PC-3 (cell line): ENCODE data around the gene SENP3. TPM values are rescaled to one million over a fixed set of nuclear protein-coding genes. Genes with fewer than 3 reads are reported as not detected.

Experiments
- ATAC-seq: fragments of 200-7000 bp; cut with Tn5 transposase; 2 replicates; pipeline ENCODE4 v1.9.1; 2020; ENCODE audit warnings: mild to moderate bottlenecking, moderate library complexity
- BruUV-seq: library from RNA; stranded (reverse); fragments of 400-500 nt; replicated peaks from 2 replicates; lab custom pipeline; 2021; lab: Mats Ljungman, UMichigan
- CTCF ChIA-PET: fragments of 300-600 bp; sonication (Branson Sonifier 250); formaldehyde crosslinking; loops from one replicate; lab custom pipeline; 2022; ENCODE audit warnings: antibody characterized with exemption; lab: Charles Lee
- POLR2A ChIA-PET: fragments of 300-600 bp; sonication (Branson Sonifier 250); formaldehyde crosslinking; loops from one replicate; lab custom pipeline; 2022; ENCODE audit warnings: antibody characterized with exemption; ENCODE audit not compliant: unreplicated experiment; lab: Charles Lee
- DNase-seq: peaks from one replicate; pipeline ENCODE4 v3.0.0-alpha.2; 2015
- H2AFZ ChIP-seq: fragments of 300-600 bp; sonication (generic); 2 replicates; pipeline ENCODE4 v1.6.0; 2016; ENCODE audit warnings: antibody characterized with exemption, low read length
- H3F3A ChIP-seq: fragments of 300-600 bp; sonication (generic); one replicate; pipeline ENCODE4 v1.6.0; 2017; ENCODE audit warnings: antibody characterized with exemption, low read length, control low read depth, mild to moderate bottlenecking; ENCODE audit not compliant: unreplicated experiment
- H3K27ac ChIP-seq: fragments of 300-600 bp; sonication (generic); 2 replicates; pipeline ENCODE4 v1.5.1; 2016; ENCODE audit warnings: mild to moderate bottlenecking, low read length
- H3K27me3 ChIP-seq: fragments of 300-600 bp; sonication (generic); 2 replicates; pipeline ENCODE4 v1.6.1; 2016; ENCODE audit warnings: low read length, mixed read lengths
- H3K36me3 ChIP-seq: fragments of 300-600 bp; sonication (generic); 2 replicates; pipeline ENCODE4 v1.6.1; 2016; ENCODE audit warnings: low read depth, mixed run types, low read length, mixed read lengths
- H3K4me1 ChIP-seq: fragments of 300-600 bp; sonication (generic); 2 replicates; pipeline ENCODE4 v1.5.1; 2016; ENCODE audit warnings: low read length; ENCODE audit not compliant: insufficient read depth
- H3K4me2 ChIP-seq: fragments of 300-600 bp; sonication (generic); 2 replicates; pipeline ENCODE4 v1.6.0; 2016; ENCODE audit warnings: low read length
- H3K4me3 ChIP-seq: fragments of 300-600 bp; sonication (generic); 2 replicates; pipeline ENCODE4 v1.5.1; 2016; ENCODE audit warnings: mild to moderate bottlenecking, low read length, mixed read lengths
- H3K79me2 ChIP-seq: fragments of 300-600 bp; sonication (generic); 2 replicates; pipeline ENCODE4 v1.6.1; 2017; ENCODE audit warnings: low read length, mixed read lengths
- H3K9ac ChIP-seq: fragments of 300-600 bp; sonication (generic); 2 replicates; pipeline ENCODE4 v1.6.0; 2016; ENCODE audit warnings: mild to moderate bottlenecking, low read length
- H3K9me2 ChIP-seq: fragments of 300-600 bp; sonication (generic); replicated peaks from 2 replicates; pipeline ENCODE4 v1.6.1; 2016; ENCODE audit warnings: mixed run types, low read length, mixed read lengths
- H3K9me3 ChIP-seq: fragments of 300-600 bp; sonication (generic); 2 replicates; pipeline ENCODE4 v1.6.1; 2016; ENCODE audit warnings: low read length, mixed read lengths
- H4K20me1 ChIP-seq: fragments of 300-600 bp; sonication (generic); 2 replicates; pipeline ENCODE4 v1.6.1; 2016; ENCODE audit warnings: low read length, mixed read lengths
- EZH2 ChIP-seq: fragments of 300-600 bp; sonication (generic); IDR thresholded peaks from one replicate; pipeline ENCODE4 v1.6.1; 2017; ENCODE audit warnings: antibody characterized with exemption, mild to moderate bottlenecking, low read length; ENCODE audit not compliant: unreplicated experiment
- EZH2phosphoT487 ChIP-seq: fragments of 300-600 bp; sonication (generic); IDR thresholded peaks from 2 replicates; pipeline ENCODE4 v1.6.1; 2018; ENCODE audit warnings: mild to moderate bottlenecking, antibody characterized with exemption, low read length, borderline replicate concordance
- intact Hi-C: fragments of 100-400 bp; cut with micrococcal nuclease; formaldehyde crosslinking; loops from 2 replicates; pipeline ENCODE4 v1.9.0; 2023
- total RNA-seq: library from RNA; depleted of rRNA; stranded (reverse); fragments of >200 nt; gene quantifications from 2 replicates; pipeline ENCODE4 v1.2.3, GENCODE V29; 2014
- TF ChIP-seq, protein P1 (sequence below): fragments of 300-600 bp; sonication (generic); conservative IDR thresholded peaks from 2 replicates; pipeline ENCODE4 v1.5.1; 2017; ENCODE audit warnings: antibody characterized with exemption, low read depth, mild to moderate bottlenecking, low read length

Gene SENP3
- total RNA-seq, 1 experiment from 2014 or later: 82.8 TPM

DNA sequence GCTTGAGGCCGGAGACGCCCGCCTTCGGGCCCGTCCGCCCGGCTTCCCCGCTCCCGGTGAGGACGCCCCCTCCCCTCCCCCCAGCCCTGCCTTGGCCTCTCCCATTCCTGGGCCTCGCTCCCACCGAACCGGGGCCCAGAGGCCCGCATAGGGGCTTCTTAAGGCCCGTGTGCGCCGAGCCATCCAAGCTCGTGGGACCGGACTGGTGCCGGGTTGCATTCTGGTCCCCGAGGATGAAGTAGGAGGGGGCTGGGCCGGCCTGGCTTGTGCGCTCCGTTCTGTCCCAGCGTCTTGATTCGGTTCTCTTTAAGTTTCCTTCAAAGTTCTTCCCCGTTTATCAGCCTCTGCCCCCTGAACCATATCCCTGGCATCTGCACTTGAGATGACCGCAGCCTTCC, 488 bp downstream of the SENP3 start:
- Histone ChIP-seq H3K27ac (peak overlapping the region; percentile 46), H4K20me1 (no peaks in the 10 kb centered on the region), H3K27me3 (no peaks in the 10 kb centered on the region), H3K4me3 (peak overlapping the region; percentile 95), H3K4me2 (peak overlapping the region; percentile 100), H3K4me1 (peaks cover 37% of the 10 kb centered on the region), H3K9me3 (no peaks in the 10 kb centered on the region), H3F3A (no peaks in the 10 kb centered on the region), H3K9me2 (no peaks in the 10 kb centered on the region), H3K9ac (peak overlapping the region; percentile 98), H3K36me3 (peaks cover 14% of the 10 kb centered on the region; the same call in 1 of the 2 replicates), H2AFZ (peak overlapping the region; percentile 73), H3K79me2 (peaks cover 42% of the 10 kb centered on the region)
- DNase-seq (no peak), ATAC-seq (no peak)
- intact Hi-C loops: no loop called here
- POLR2A ChIA-PET: interaction anchor here (0.5 to 0.7 kb wide), 2 partner anchors 123 to 158 kb away, joined by 3 read pairs; no protein-coding TSS in a partner anchor
- CTCF ChIA-PET: no interaction called here
- TF ChIP-seq, protein P1, sequence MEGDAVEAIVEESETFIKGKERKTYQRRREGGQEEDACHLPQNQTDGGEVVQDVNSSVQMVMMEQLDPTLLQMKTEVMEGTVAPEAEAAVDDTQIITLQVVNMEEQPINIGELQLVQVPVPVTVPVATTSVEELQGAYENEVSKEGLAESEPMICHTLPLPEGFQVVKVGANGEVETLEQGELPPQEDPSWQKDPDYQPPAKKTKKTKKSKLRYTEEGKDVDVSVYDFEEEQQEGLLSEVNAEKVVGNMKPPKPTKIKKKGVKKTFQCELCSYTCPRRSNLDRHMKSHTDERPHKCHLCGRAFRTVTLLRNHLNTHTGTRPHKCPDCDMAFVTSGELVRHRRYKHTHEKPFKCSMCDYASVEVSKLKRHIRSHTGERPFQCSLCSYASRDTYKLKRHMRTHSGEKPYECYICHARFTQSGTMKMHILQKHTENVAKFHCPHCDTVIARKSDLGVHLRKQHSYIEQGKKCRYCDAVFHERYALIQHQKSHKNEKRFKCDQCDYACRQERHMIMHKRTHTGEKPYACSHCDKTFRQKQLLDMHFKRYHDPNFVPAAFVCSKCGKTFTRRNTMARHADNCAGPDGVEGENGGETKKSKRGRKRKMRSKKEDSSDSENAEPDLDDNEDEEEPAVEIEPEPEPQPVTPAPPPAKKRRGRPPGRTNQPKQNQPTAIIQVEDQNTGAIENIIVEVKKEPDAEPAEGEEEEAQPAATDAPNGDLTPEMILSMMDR: no peak
- no peak for TF ChIP-seq EZH2phosphoT487
- no peak for TF ChIP-seq EZH2
- TSS peak; percentile 25 for BruUV-seq

GRCh38 chr17:7563115-7563869, 1.6 kb downstream of the SENP3 start:
- Histone ChIP-seq H3F3A (no peaks in the 10 kb centered on the region), H3K79me2 (peaks cover 42% of the 10 kb centered on the region), H3K9ac (peak overlapping the region; percentile 98), H3K4me3 (peak overlapping the region; percentile 95), H3K27me3 (no peaks in the 10 kb centered on the region), H3K27ac (no peak overlapping the region), H3K36me3 (peaks cover 14% of the 10 kb centered on the region; the same call in 1 of the 2 replicates), H3K4me2 (peak overlapping the region; percentile 100), H4K20me1 (no peaks in the 10 kb centered on the region), H3K4me1 (peaks cover 31% of the 10 kb centered on the region), H3K9me3 (no peaks in the 10 kb centered on the region), H2AFZ (no peak overlapping the region), H3K9me2 (no peaks in the 10 kb centered on the region)
- POLR2A ChIA-PET: no interaction called here
- CTCF ChIA-PET: no interaction called here
- no peak for DNase-seq
- BruUV-seq: no TSS peak
- intact Hi-C loops: no loop called here
- ATAC-seq: no peak
- TF ChIP-seq, protein P1: no peak
- TF ChIP-seq EZH2phosphoT487 (no peak), EZH2 (no peak)

DNA sequence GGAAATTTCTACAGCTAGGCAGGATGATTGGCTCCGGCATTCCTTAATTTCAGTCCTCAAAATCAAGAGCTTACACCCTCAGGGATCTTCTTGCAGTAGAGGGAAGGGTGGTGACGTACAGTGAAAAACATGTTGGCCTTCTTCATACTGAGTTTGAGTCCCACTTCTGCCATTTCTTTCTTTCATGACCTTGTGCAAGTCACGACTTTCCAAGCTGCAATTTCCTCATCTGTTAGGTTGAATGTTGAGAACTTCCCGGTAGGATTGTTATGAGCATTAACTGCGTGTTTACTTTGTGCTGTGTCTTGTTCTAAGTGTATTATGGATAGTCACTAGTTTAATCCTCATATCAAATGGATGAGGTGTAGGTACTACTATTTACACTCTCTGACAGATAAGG, 7.9 kb downstream of the SENP3 start:
- H3K9ac ChIP-seq: no peak overlapping the region
- no peaks in the 10 kb centered on the region for H3K9me2 ChIP-seq
- H3K27ac ChIP-seq: no peak overlapping the region
- no peak for ATAC-seq
- H3K36me3 ChIP-seq: peaks cover 38% of the 10 kb centered on the region
- BruUV-seq: no TSS peak
- H3K4me2 ChIP-seq: no peak overlapping the region
- TF ChIP-seq EZH2 (no peak), EZH2phosphoT487 (no peak)
- TF ChIP-seq, protein P1: no peak
- CTCF ChIA-PET: no interaction called here
- H3K4me3 ChIP-seq: no peak overlapping the region
- H3K4me1 ChIP-seq: peaks cover 6% of the 10 kb centered on the region
- no peak overlapping the region for H2AFZ ChIP-seq
- H3K9me3 ChIP-seq: no peaks in the 10 kb centered on the region
- POLR2A ChIA-PET: no interaction called here
- peaks cover 1% of the 10 kb centered on the region for H3F3A ChIP-seq
- DNase-seq: no peak
- intact Hi-C loops: no loop called here
- H3K27me3 ChIP-seq: no peaks in the 10 kb centered on the region
- peaks cover 17% of the 10 kb centered on the region for H4K20me1 ChIP-seq
- peaks cover 35% of the 10 kb centered on the region for H3K79me2 ChIP-seq
